Adrenal gland (tissue), 12 donors: ENCODE data around the gene NCAM2. TPM values are rescaled to one million over a fixed set of nuclear protein-coding genes. Genes with fewer than 3 reads are reported as not detected.

Experiments used
- DNase-seq, 7 donors: peaks; one replicate each; pipeline ENCODE4 v3.0.0-alpha.2; 2019 to 2020
- H3K27ac ChIP-seq, 5 donors: fragments of 200-600 bp; sonication (generic) in 4 of 5; 1 replicate in 3 of 5; 2 replicates in 2 of 5; pipeline versions ENCODE4 v1.5.1 to v1.8.0; 2016 to 2020; ENCODE audit warnings: mild to moderate bottlenecking in 1 of 5
- H3K27me3 ChIP-seq: fragments of 200-600 bp; 2 replicates; pipeline ENCODE4 v1.8.0; 2021
- H3K36me3 ChIP-seq, 2 donors: fragments of 200-600 bp; replicated peaks in 1 of 2; 1 replicate in 1 of 2; 2 replicates in 1 of 2; pipeline versions ENCODE4 v1.5.1 to v1.8.0; 2018 to 2022
- H3K4me1 ChIP-seq, 2 donors: fragments of 200-600 bp; replicated peaks in 1 of 2; 1 replicate in 1 of 2; 2 replicates in 1 of 2; pipeline versions ENCODE4 v1.5.1 to v1.8.0; 2018 to 2021
- H3K4me3 ChIP-seq, 4 donors: fragments of 200-600 bp; sonication (generic) in 3 of 4; one replicate each; pipeline ENCODE4 v1.5.1; 2016 to 2018
- H3K9me3 ChIP-seq, 3 donors: fragments of 200-600 bp; sonication (generic) in 1 of 3; replicated peaks in 1 of 3; 1 replicate in 2 of 3; 2 replicates in 1 of 3; pipeline versions ENCODE4 v1.5.1 to v1.8.0; 2016 to 2021
- POLR2A ChIP-seq, 2 donors: fragments of 450-650 bp; IDR thresholded peaks; one replicate each; pipeline ENCODE4 v1.6.1; 2017; ENCODE audit warnings: antibody characterized with exemption in 2 of 2, mild to moderate bottlenecking in 2 of 2, moderate library complexity in 1 of 2
- WGBS, 4 donors: extraction: QIAGEN DNeasy Blood & Tissue Kit in 2 of 4; methylation state at CpG; one replicate each; pipeline versions ENCODE4 v1.1.5 to v1.1.7; 2013 to 2017; 5-methylcytosine and 5-hydroxymethylcytosine counted together
- intact Hi-C, 2 donors: fragments of 100-400 bp; cut with DNase I; formaldehyde crosslinking; loops; one replicate each; pipeline versions ENCODE4 v1.14.1 to v1.15.0; 2022 to 2023
- polyA plus RNA-seq, 3 donors: library from polyadenylated mRNA; stranded (reverse); fragments of 200-250 nt in 2 of 3; fragments of 350-450 nt in 1 of 3; fragmentation: Illumina TruSeq in 1 of 3; extraction: RNeasy Lipid Tissue Mini Kit (QIAGEN cat#74804) in 1 of 3; gene quantifications; one replicate each; pipeline ENCODE4 v1.2.3, GENCODE V29; 2013 to 2014
- total RNA-seq, 9 donors: library from RNA; depleted of rRNA in 4 of 9; stranded (reverse); fragments of >200 nt in 4 of 9; fragments of 120-200 nt in 1 of 9; fragmentation: NEBNext Ultra II Directional in 1 of 9; extraction: Animal tissue kit (Norgen Biotek cat#: 25700) in 1 of 9; gene quantifications; one replicate each; pipeline versions ENCODE4 v1.1.0 to v1.2.4, GENCODE V29; 2013 to 2023
- TF ChIP-seq, protein P1 (sequence below), 6 experiments: fragments of 450-650 bp in 4 of 6; fragments of 200-600 bp in 2 of 6; sonication (generic) in 1 of 6; IDR thresholded peaks; 1 replicate in 5 of 6; 2 replicates in 1 of 6; pipeline versions ENCODE4 v1.5.1 to v1.8.0; 2016 to 2021; ENCODE audit warnings: antibody characterized with exemption in 6 of 6, mild to moderate bottlenecking in 2 of 6, moderate library complexity in 1 of 6
- donor health status: healthy with polysubstance abuse.
- donor health status: Bipolar disorder and iron deficiency.
- donor health status: DM: yes; HTN: yes; CAD: no.
- donor health status: DM: no; HTN: no; CAD: no.
- donor health status: DM: no; HTN: no; CAD: no.
- donor health status: DM: yes; HTN: yes; CAD: no.

Gene NCAM2
- total and polyA plus RNA-seq, 12 donors, result 2.2 to 59.4 (median 18.9) TPM

DNA sequence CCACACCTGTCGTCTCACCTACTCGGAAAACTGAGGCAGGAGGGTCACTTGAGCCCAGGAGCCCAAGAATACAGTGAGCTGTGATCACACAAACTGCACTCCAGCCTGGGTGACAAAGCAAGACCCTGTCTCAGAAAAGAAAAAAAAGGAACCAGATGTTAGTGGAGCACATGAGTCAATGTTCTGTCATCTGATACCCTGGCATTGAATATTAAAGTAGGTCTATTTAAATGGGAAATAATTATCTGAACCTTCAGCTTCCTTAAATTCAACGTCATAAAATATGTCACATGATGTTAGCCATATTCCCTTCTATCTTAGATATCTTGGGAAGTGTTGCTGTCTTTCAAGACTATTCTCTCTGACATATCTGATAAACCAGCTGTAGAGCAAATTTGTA lies 47.3 kb downstream of the NCAM2 start:
- Histone ChIP-seq H3K27me3 (no peaks in the 10 kb centered on the region), H3K4me1 (peaks cover 0 to 16% of the 10 kb centered on the region in 2 donors), H3K4me3 (no peak overlapping the region), H3K27ac (peak overlapping the region in 3 of 5 donors; percentile 22 to 46 (median 29)), H3K36me3 (no peaks in the 10 kb centered on the region), H3K9me3 (no peaks in the 10 kb centered on the region)
- DNase-seq, result no peak
- TF ChIP-seq, protein P1, sequence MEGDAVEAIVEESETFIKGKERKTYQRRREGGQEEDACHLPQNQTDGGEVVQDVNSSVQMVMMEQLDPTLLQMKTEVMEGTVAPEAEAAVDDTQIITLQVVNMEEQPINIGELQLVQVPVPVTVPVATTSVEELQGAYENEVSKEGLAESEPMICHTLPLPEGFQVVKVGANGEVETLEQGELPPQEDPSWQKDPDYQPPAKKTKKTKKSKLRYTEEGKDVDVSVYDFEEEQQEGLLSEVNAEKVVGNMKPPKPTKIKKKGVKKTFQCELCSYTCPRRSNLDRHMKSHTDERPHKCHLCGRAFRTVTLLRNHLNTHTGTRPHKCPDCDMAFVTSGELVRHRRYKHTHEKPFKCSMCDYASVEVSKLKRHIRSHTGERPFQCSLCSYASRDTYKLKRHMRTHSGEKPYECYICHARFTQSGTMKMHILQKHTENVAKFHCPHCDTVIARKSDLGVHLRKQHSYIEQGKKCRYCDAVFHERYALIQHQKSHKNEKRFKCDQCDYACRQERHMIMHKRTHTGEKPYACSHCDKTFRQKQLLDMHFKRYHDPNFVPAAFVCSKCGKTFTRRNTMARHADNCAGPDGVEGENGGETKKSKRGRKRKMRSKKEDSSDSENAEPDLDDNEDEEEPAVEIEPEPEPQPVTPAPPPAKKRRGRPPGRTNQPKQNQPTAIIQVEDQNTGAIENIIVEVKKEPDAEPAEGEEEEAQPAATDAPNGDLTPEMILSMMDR (IDR thresholded peaks at IDR 0.05), result no peak
- TF ChIP-seq POLR2A (IDR thresholded peaks at IDR 0.05), result peak in 1 of 2 donors; percentile 1
- intact Hi-C loops, result no loop called here
- WGBS, 4 donors, result 62 to 67% (median 64%) methylated on average over 3 of the region's 3 CpGs

DNA sequence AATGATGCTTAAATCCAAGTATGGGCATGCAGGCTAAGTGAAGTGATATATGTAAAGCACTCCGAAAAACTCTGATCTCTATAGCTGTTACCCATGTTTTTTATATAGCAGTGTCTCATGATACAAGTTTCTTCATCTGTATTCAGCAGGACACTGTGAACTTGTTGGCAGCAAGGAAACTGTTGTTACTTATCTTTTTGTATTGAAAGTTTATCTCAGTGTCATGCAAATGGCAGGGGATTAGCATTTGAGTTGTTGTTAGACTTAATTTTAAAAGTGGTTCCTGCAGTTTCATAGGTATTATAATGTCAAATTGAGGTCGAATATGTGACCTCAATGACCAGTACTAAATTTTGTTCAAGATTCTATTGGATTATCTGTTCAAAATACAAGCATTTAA lies 47.9 kb downstream of the NCAM2 start:
- Histone ChIP-seq H3K27me3 (no peaks in the 10 kb centered on the region), H3K36me3 (no peaks in the 10 kb centered on the region), H3K4me3 (no peak overlapping the region), H3K4me1 (peaks cover 0 to 16% of the 10 kb centered on the region in 2 donors), H3K27ac (peak overlapping the region in 2 of 5 donors; percentile 29 to 46), H3K9me3 (no peaks in the 10 kb centered on the region)
- intact Hi-C loops, result no loop called here
- TF ChIP-seq, protein P1 (IDR thresholded peaks at IDR 0.05), result no peak
- no peak for TF ChIP-seq POLR2A (IDR thresholded peaks at IDR 0.05)
- WGBS, 4 donors, result 42 to 59% (median 49%) methylated on average over 2 of the region's 2 CpGs
- DNase-seq, result no peak

DNA sequence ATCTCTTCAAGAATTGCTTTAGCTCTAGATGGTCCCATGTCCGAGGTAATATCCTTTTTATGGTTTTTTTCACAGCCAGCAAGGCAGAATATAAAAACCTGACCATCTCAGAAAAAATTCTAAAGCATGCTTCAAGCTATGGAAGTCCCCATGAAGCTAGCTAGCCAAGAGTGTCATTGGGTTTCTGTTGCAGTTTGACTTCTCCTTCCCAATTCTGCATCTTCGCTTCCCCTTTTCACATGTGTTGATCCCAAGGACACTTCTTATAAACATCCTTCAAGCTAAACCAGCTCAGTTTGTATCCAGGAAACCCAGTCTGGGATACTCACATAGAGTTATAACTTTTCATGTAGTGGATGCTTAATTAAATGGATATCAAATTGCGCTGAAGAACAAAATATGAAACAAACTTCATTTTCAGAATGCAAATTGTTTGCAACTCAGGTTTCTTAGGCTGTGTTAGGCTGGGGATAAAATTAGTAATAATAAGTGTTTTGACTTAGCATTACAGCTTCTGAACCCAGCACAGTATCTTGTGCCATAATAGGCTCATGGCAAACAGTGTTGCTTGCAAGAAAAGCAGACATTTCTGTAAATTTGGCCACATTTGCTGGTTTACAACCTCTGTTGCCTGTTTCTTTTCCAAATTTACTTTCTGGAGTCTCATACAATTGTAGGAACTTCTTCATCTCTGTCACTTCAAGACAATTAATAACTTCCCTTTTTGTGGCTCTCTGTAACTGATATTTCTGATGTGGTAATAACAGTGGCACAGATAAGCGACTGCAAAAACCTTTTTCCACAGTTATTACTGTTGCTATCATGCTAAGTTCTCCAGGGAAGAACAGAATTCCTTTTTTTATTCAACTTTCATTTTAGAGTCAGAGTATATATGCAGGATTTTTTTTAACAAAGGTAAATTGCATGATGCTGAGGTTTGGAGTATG lies 53.2 kb downstream of the NCAM2 start:
- 56 to 64% (median 62%) methylated on average over 4 of the region's 4 CpGs for WGBS, 4 donors
- TF ChIP-seq, protein P1 (IDR thresholded peaks at IDR 0.05), result no peak
- TF ChIP-seq POLR2A (IDR thresholded peaks at IDR 0.05), result no peak
- no peak for DNase-seq
- Histone ChIP-seq H3K4me1 (peaks cover 0 to 4% of the 10 kb centered on the region in 2 donors), H3K27ac (no peak overlapping the region), H3K9me3 (no peaks in the 10 kb centered on the region), H3K36me3 (no peaks in the 10 kb centered on the region), H3K27me3 (no peaks in the 10 kb centered on the region), H3K4me3 (no peak overlapping the region)
- intact Hi-C loops, result no loop called here

DNA sequence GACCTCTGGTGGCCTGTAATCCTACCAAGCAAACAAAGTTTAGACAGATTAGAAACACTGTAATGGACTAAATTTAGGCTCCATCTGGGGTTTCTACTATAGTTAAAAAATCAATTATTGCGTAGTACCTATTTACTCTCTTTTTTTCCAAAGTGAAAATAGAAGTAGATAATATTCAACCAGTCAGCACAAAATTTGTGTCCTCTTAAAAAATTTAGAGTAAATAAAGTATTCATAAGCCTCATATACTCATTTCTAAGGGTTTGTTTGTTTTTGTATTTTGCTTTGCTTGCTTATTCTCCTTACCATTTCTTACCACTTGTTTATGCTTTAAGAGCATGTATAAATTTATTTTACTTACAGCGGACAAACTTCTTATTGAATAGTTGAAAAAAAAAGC lies 54.5 kb downstream of the NCAM2 start:
- H3K36me3 ChIP-seq, result no peaks in the 10 kb centered on the region
- no peak overlapping the region for H3K27ac ChIP-seq
- no peaks in the 10 kb centered on the region for H3K27me3 ChIP-seq
- H3K9me3 ChIP-seq, result no peaks in the 10 kb centered on the region
- H3K4me3 ChIP-seq, result no peak overlapping the region
- TF ChIP-seq, protein P1 (IDR thresholded peaks at IDR 0.05), result no peak
- no peak for TF ChIP-seq POLR2A (IDR thresholded peaks at IDR 0.05)
- intact Hi-C loops, result no loop called here
- WGBS, 4 donors, result 93 to 99% (median 96%) methylated on average over 2 of the region's 2 CpGs
- no peak for DNase-seq
- no peaks in the 10 kb centered on the region for H3K4me1 ChIP-seq
